HG02884 (cell line): ENCODE data around the gene SNRPA.
"Not testable (repeated sequence)": the region's sequence is repeated elsewhere in the genome, so short reads cannot be mapped to it uniquely, and the experiment has no call there.

ENCODE experiments used
- ATAC-seq: cut with Tn5 transposase; IDR thresholded peaks from one replicate; pipeline ENCODE4 v1.9.1; 2021; ENCODE audit warnings: mild to moderate bottlenecking, moderate library complexity; ENCODE audit not compliant: unreplicated experiment

SNRPA gene

GRCh38 chr19:40721140-40721486 is 29.9 kb upstream of the SNRPA start:
- no peak for ATAC-seq

- no peak for ATAC-seq
These were observed 28.9 kb upstream of the SNRPA start for GRCh38 chr19:40721936-40722661.

GRCh38 chr19:40723661-40724254 is 27.2 kb upstream of the SNRPA start:
- ATAC-seq, result no peak

- no peak for ATAC-seq
These were observed 26.7 kb upstream of the SNRPA start for GRCh38 chr19:40724315-40724714.

- no peak for ATAC-seq
These were observed 26.1 kb upstream of the SNRPA start for GRCh38 chr19:40724855-40725254.

- no peak for ATAC-seq
These were observed 24.7 kb upstream of the SNRPA start for GRCh38 chr19:40726279-40726678.

- not testable (repeated sequence) for ATAC-seq
These were observed 20.9 kb upstream of the SNRPA start for GRCh38 chr19:40730065-40730464.

GRCh38 chr19:40732304-40732703 is 18.7 kb upstream of the SNRPA start:
- ATAC-seq, result not testable (repeated sequence)

- no peak for ATAC-seq
These were observed 17.9 kb upstream of the SNRPA start for GRCh38 chr19:40733149-40733548.

GRCh38 chr19:40735013-40735771 is 15.8 kb upstream of the SNRPA start:
- ATAC-seq, result no peak

- no peak for ATAC-seq
These were observed 14.3 kb upstream of the SNRPA start for GRCh38 chr19:40736661-40737060.

GRCh38 chr19:40737102-40737644 is 13.8 kb upstream of the SNRPA start:
- no peak for ATAC-seq

- no peak for ATAC-seq
These were observed 11.8 kb upstream of the SNRPA start for GRCh38 chr19:40739030-40739839.

- no peak for ATAC-seq
These were observed 10.9 kb upstream of the SNRPA start for GRCh38 chr19:40739871-40740703.

- no peak for ATAC-seq
These were observed 10.3 kb upstream of the SNRPA start for GRCh38 chr19:40740747-40741146.

GRCh38 chr19:40741527-40742390 is 9.2 kb upstream of the SNRPA start:
- no peak for ATAC-seq

- ATAC-seq, result no peak
These were observed 8.5 kb upstream of the SNRPA start for GRCh38 chr19:40742477-40742876.

- no peak for ATAC-seq
These were observed 8.1 kb upstream of the SNRPA start for GRCh38 chr19:40742886-40743285.

GRCh38 chr19:40743926-40744325 is 7.1 kb upstream of the SNRPA start:
- no peak for ATAC-seq
